ENCODE measurements around the gene C1GALT1.

DNA sequence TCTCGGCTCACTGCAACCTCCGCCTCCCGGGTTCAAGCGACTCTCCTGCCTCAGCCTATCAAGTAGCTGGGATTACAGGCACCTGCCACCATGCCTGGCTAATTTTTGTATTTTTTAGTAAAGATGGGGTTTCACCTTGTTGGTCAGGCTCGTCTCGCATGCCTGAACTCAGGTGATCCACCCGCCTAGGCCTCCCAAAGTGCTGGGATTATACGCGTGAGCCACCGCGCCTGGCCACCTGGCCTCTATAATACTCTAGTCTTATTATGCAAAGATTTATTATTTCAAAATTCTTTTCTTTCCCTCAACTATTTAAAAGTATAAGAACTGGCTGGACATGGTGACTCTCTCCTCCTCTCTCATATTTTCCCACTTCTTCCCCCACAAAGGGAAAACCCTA is 30.0 kb upstream of the C1GALT1 start:
- TF ChIP-seq CTCF (IDR thresholded peaks at IDR 0.05; ENCODE audit: low read length) (no peak), EZH2 (optimal IDR thresholded peaks at IDR 0.05; ENCODE audit: low read depth, low read length) (no peak), EZH2phosphoT487 (IDR thresholded peaks at IDR 0.05; ENCODE audit: low read length) (no peak)
